A549 (cell line): ENCODE results near the gene BAZ1B.

Experiments
- CHD2 ChIP-seq: fragments of 150-350 bp; IDR thresholded peaks from 2 replicates; pipeline ENCODE4 v1.6.1; 2014; ENCODE audit warnings: low read length; ENCODE audit not compliant: partially characterized antibody
- EP300 ChIP-seq, 2 experiments: fragments of >200 bp; sonication (Bioruptor Twin); formaldehyde crosslinking; IDR thresholded peaks; 2 replicates in 1 of 2; 3 replicates in 1 of 2; pipeline ENCODE4 v1.6.1; 2016 to 2017
- NR3C1 ChIP-seq: fragments of >200 bp; sonication (Bioruptor Twin); formaldehyde crosslinking; IDR thresholded peaks from 3 replicates; pipeline ENCODE4 v1.6.1; 2017
- RAD21 ChIP-seq, 2 experiments: fragments of >200 bp in 1 of 2; sonication (Bioruptor Twin) in 1 of 2; formaldehyde crosslinking in 1 of 2; IDR thresholded peaks in 1 of 2; conservative IDR thresholded peaks in 1 of 2; 2 replicates in 1 of 2; 3 replicates in 1 of 2; pipeline ENCODE4 v1.6.1; 2012 to 2018; ENCODE audit warnings: inconsistent platforms in 1 of 2
- TF ChIP-seq, protein P1 (sequence below): fragments of >200 bp; sonication (Bioruptor Twin); formaldehyde crosslinking; IDR thresholded peaks from 3 replicates; pipeline ENCODE4 v1.5.1; 2016

GRCh38 chr7:73489976-73490375, 32.1 kb downstream of the BAZ1B start:
- TF ChIP-seq EP300 (IDR thresholded peaks at IDR 0.05): no peak
- no peak for TF ChIP-seq RAD21 (conservative IDR thresholded peaks at IDR 0.05 in 1 of 2, IDR thresholded peaks at IDR 0.05 in 1 of 2)
- TF ChIP-seq, protein P1, sequence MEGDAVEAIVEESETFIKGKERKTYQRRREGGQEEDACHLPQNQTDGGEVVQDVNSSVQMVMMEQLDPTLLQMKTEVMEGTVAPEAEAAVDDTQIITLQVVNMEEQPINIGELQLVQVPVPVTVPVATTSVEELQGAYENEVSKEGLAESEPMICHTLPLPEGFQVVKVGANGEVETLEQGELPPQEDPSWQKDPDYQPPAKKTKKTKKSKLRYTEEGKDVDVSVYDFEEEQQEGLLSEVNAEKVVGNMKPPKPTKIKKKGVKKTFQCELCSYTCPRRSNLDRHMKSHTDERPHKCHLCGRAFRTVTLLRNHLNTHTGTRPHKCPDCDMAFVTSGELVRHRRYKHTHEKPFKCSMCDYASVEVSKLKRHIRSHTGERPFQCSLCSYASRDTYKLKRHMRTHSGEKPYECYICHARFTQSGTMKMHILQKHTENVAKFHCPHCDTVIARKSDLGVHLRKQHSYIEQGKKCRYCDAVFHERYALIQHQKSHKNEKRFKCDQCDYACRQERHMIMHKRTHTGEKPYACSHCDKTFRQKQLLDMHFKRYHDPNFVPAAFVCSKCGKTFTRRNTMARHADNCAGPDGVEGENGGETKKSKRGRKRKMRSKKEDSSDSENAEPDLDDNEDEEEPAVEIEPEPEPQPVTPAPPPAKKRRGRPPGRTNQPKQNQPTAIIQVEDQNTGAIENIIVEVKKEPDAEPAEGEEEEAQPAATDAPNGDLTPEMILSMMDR: no peak
- no peak for TF ChIP-seq CHD2
- TF ChIP-seq NR3C1: no peak
